ENCODE data around the gene COX19. TPM values are rescaled to one million over a fixed set of nuclear protein-coding genes. Genes with fewer than 3 reads are reported as not detected.

The COX19 gene
- total and polyA plus RNA-seq, 2 of the 13 experiments (the other 11 are each of a cell fraction or from before 2014, with no cell fraction given): 11.5 to 21.7 TPM

DNA sequence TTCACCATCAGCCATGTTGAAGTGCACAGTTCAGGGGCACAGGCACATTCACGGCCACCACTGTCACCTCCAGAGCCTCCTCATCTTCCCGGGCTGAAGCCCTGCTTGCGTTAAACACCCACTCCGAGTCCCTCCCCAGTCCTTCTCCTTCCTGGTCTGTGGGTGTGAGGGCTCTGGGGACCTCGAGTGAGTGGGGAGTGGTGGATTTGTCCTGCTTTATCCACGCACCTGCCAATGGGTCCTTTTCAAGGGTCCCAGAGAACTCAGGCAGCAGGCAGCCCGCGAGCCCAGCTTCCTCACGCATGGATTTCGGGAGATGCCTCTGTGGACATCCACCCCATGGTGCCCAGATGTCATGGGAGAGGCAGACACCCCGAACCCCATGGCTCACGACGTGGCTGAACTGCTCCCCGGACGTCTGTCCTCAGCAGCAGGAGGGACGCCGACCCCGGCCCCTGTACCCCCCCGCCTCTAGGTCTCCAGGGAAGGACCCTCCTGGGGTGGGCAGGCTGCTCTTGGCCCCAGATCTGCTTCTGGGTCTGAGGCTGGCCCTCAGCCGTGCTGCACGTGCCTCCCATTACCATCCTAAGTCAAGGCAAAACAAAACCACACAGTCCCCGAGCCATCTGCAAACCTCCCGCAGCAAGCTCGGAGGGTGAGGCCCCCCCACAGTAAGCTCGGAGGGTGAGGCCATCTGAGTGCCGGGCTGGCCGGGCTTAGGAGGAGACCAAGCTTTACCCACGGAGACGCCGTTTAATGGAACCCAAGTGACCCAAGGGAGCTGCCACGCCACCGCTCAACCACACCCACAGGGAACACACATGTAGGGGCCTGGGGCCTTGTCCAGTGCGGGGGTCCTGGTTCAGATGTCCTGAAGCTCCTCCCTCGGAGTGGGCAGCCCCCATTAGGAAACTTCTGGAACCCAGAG lies 16.6 kb upstream of the COX19 start (continued):
- TF ChIP-seq ZNF354B (CRISPR knock-in tag; IDR thresholded peaks at IDR 0.05) (0 out of 2 replicates have a peak, but pooled peaks have one; percentile 33), ZC3H4 (CRISPR knock-in tag; IDR thresholded peaks at IDR 0.05; ENCODE audit: borderline replicate concordance) (0 out of 2 replicates have a peak, but pooled peaks have one; percentile 38), ZNF782 (CRISPR knock-in tag; IDR thresholded peaks at IDR 0.05; ENCODE audit: borderline replicate concordance) (no peak), ZNF557 (CRISPR knock-in tag; IDR thresholded peaks at IDR 0.05) (no peak), AGO1 (IDR thresholded peaks at IDR 0.05; ENCODE audit: low read depth, low read length, poor library complexity, severe bottlenecking) (peak; percentile 99)
- TF ChIP-seq, protein P1, sequence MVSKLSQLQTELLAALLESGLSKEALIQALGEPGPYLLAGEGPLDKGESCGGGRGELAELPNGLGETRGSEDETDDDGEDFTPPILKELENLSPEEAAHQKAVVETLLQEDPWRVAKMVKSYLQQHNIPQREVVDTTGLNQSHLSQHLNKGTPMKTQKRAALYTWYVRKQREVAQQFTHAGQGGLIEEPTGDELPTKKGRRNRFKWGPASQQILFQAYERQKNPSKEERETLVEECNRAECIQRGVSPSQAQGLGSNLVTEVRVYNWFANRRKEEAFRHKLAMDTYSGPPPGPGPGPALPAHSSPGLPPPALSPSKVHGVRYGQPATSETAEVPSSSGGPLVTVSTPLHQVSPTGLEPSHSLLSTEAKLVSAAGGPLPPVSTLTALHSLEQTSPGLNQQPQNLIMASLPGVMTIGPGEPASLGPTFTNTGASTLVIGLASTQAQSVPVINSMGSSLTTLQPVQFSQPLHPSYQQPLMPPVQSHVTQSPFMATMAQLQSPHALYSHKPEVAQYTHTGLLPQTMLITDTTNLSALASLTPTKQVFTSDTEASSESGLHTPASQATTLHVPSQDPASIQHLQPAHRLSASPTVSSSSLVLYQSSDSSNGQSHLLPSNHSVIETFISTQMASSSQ (IDR thresholded peaks at IDR 0.05; ENCODE audit: low read depth): no peak
- TF ChIP-seq, protein P1 (CRISPR knock-in tag; IDR thresholded peaks at IDR 0.05; ENCODE audit: borderline replicate concordance): peak; percentile 20; the same call in 1 of the 2 replicates
- TF ChIP-seq, protein P2, sequence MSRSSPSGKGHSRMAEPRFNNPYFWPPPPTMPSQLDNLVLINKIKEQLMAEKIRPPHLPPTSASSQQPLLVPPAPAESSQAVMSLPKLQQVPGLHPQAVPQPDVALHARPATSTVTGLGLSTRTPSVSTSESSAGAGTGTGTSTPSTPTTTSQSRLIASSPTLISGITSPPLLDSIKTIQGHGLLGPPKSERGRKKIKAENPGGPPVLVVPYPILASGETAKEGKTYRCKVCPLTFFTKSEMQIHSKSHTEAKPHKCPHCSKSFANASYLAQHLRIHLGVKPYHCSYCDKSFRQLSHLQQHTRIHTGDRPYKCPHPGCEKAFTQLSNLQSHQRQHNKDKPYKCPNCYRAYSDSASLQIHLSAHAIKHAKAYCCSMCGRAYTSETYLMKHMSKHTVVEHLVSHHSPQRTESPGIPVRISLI (CRISPR knock-in tag; IDR thresholded peaks at IDR 0.05; ENCODE audit: borderline replicate concordance): no peak
- TF ChIP-seq, protein P3, sequence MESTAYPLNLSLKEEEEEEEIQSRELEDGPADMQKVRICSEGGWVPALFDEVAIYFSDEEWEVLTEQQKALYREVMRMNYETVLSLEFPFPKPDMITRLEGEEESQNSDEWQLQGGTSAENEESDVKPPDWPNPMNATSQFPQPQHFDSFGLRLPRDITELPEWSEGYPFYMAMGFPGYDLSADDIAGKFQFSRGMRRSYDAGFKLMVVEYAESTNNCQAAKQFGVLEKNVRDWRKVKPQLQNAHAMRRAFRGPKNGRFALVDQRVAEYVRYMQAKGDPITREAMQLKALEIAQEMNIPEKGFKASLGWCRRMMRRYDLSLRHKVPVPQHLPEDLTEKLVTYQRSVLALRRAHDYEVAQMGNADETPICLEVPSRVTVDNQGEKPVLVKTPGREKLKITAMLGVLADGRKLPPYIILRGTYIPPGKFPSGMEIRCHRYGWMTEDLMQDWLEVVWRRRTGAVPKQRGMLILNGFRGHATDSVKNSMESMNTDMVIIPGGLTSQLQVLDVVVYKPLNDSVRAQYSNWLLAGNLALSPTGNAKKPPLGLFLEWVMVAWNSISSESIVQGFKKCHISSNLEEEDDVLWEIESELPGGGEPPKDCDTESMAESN (CRISPR knock-in tag; conservative IDR thresholded peaks at IDR 0.05): peak; percentile 63; the same call in 1 of the 2 replicates
- TF ChIP-seq, protein P4, sequence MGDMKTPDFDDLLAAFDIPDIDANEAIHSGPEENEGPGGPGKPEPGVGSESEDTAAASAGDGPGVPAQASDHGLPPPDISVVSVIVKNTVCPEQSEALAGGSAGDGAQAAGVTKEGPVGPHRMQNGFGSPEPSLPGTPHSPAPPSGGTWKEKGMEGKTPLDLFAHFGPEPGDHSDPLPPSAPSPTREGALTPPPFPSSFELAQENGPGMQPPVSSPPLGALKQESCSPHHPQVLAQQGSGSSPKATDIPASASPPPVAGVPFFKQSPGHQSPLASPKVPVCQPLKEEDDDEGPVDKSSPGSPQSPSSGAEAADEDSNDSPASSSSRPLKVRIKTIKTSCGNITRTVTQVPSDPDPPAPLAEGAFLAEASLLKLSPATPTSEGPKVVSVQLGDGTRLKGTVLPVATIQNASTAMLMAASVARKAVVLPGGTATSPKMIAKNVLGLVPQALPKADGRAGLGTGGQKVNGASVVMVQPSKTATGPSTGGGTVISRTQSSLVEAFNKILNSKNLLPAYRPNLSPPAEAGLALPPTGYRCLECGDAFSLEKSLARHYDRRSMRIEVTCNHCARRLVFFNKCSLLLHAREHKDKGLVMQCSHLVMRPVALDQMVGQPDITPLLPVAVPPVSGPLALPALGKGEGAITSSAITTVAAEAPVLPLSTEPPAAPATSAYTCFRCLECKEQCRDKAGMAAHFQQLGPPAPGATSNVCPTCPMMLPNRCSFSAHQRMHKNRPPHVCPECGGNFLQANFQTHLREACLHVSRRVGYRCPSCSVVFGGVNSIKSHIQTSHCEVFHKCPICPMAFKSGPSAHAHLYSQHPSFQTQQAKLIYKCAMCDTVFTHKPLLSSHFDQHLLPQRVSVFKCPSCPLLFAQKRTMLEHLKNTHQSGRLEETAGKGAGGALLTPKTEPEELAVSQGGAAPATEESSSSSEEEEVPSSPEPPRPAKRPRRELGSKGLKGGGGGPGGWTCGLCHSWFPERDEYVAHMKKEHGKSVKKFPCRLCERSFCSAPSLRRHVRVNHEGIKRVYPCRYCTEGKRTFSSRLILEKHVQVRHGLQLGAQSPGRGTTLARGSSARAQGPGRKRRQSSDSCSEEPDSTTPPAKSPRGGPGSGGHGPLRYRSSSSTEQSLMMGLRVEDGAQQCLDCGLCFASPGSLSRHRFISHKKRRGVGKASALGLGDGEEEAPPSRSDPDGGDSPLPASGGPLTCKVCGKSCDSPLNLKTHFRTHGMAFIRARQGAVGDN (CRISPR knock-in tag; IDR thresholded peaks at IDR 0.05): peak; percentile 69; the same call in 1 of the 2 replicates
- TF ChIP-seq, protein P5, sequence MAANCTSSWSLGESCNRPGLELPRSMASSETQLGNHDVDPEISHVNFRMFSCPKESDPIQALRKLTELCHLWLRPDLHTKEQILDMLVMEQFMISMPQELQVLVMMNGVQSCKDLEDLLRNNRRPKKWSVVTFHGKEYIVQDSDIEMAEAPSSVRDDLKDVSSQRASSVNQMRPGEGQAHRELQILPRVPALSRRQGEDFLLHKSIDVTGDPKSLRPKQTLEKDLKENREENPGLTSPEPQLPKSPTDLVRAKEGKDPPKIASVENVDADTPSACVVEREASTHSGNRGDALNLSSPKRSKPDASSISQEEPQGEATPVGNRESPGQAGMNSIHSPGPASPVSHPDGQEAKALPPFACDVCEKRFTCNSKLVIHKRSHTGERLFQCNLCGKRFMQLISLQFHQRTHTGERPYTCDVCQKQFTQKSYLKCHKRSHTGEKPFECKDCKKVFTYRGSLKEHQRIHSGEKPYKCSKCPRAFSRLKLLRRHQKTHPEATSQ (CRISPR knock-in tag; IDR thresholded peaks at IDR 0.05; ENCODE audit: borderline replicate concordance): peak; percentile 54; the same call in 1 of the 2 replicates
- TF ChIP-seq, protein P6, sequence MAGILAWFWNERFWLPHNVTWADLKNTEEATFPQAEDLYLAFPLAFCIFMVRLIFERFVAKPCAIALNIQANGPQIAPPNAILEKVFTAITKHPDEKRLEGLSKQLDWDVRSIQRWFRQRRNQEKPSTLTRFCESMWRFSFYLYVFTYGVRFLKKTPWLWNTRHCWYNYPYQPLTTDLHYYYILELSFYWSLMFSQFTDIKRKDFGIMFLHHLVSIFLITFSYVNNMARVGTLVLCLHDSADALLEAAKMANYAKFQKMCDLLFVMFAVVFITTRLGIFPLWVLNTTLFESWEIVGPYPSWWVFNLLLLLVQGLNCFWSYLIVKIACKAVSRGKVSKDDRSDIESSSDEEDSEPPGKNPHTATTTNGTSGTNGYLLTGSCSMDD (CRISPR knock-in tag; IDR thresholded peaks at IDR 0.05): no peak
